ENCODE measurements around the gene C3orf70.
"Not testable (repeated sequence)": the region's sequence is repeated elsewhere in the genome, so short reads cannot be mapped to it uniquely, and the experiment has no call there.

C3orf70 gene

DNA sequence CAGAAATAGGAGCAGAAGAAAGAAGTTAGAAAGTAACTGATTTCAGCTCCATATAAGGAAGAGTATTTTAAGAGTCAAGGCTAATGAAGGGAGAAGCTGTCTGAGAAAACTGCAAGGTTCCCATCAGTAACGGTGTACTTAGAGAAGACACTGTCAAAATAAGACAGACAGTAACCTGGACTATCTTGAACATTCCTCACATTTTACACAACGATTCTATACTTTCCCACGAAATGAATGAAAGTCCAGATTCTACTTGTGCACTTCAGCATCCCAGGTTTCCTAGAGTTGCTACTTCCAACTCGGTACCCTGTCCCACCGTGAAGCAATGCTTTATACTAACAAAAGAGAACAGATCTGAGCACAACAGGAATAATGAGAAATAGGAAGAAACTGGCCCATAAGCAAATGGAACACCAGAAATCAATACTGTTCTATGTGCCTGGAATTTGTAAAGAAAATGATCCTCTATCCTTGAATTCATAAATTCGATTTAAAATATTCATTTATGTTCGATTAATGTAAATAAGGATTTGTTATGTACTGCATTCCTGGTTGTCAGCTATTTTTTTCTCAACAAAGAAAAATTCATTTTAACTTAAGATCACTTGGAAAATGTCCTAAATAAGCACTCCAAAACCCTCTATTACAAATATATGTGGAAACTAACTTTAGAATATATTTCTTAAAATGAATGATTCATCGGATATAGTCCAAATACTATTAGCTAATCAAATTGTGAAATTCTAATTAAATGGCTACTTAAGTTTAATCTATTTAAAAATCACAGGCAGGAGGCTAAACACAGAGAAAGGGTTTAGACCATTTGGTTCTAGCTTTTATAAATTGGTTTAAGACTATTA lies 1.5 kb downstream of the C3orf70 start:
- DNase-seq: no peak

DNA sequence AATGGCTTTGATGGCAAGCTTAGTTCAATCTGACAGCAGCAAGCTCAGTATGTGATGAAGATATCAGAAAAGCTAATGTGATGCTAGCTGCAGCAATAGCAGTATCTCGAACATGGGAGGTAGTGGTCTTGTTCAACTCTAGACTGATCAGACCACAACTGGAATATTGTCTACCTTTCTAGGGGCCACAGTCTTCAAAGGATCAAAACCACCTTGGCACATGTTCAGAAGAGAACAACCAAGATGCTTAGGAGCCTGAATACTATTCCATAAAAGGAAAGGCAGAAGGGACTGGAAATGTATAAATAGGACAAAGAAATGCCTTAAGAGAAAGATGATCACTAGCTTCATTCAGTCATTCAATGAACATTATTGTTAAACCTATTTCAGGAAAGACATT lies 2.3 kb downstream of the C3orf70 start:
- no peak for DNase-seq

DNA sequence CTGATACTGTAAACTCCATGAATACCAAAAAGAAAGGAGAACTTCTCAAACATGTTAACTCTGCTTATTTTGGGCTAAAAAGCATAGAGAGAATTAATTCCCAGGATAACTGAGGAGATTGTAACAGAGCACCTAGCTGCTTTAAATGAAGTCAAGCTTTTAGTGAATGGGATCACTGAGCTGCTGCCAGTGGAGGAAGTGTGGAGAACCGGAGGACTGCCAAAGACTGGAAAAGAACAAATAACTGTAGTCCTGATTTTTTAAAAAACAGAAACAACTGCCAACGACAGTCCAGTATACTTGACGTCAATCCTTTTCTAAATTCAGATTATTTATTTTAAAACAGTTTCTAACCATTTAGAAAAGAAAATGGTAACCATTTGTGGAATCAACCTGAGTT lies 3.3 kb downstream of the C3orf70 start:
- DNase-seq: peak in 1 of 2 donors; percentile 61

DNA sequence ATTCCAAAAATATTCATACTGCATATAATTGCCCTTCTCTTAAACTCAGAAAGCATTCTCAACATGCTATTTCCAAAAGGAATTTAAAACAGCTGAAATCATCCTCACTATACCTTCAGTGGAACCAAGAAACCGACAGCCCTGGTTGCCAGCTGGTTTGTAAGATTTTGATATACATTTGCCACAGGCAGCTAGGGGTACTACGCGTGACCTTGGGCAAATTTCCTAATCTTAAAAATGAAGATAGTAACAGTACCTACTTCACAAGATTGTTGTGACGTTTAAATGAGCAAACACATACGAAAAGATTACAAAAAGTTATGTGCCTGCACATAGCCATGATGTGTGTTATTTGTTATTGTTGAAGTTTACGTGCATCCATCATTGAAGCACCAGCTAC lies 7.3 kb downstream of the C3orf70 start:
- no peak for DNase-seq

DNA sequence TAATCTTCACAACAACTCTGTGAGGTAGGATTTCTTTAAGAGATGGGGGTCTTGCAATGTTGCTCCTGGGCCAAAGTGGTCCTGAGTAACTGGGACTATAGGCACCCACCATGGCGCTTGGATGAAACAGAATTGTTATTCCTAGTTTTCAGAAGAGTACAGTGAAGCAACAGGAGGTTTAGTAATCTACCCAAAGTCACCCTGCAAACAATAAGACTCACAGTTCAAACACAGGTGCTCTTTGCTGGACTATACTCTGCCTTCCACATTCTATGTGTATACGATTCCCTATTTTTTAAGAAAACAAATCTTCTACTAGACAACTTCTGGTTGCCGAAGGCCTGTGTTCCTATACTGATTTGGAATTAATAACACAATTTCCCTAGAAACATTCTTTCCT lies 8.1 kb downstream of the C3orf70 start:
- DNase-seq: no peak

DNA sequence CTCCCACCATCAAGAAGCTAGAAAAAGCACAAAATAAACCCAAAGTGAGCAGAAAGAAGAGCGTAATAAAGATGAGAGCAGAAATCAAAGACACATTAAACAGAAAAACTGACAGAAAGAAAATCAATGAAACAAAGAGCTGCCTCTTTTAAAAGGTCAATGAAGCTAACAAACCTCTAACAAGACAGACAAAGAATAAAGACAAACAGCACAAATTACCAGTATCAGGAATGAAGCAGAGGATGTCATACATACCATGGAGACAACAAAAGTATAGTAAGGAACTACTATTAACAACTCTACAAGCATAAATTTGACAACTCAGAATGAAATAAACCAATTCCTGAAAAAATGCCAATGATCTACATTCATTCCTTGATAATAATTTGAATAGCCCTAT lies 15.0 kb downstream of the C3orf70 start:
- DNase-seq: no peak

DNA sequence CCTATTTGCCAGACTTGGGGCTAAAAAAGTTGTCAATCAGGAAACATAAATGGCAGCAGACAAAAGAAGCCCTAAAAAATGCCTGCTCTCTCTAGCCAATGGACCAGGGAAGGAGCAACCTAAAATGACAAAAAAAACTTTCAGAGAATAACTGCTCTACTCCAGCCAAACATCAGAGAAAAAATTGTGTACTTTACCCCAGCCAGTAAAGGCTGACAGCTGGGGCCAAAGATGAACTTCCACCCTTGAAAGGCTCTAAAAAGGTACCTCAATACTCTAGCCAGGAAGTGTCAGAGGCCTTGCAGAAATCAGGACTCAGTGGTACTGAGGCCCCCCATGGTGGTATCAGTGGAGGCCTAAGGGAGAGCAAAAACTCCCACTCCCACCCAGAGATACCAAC lies 18.4 kb downstream of the C3orf70 start:
- no peak for DNase-seq

DNA sequence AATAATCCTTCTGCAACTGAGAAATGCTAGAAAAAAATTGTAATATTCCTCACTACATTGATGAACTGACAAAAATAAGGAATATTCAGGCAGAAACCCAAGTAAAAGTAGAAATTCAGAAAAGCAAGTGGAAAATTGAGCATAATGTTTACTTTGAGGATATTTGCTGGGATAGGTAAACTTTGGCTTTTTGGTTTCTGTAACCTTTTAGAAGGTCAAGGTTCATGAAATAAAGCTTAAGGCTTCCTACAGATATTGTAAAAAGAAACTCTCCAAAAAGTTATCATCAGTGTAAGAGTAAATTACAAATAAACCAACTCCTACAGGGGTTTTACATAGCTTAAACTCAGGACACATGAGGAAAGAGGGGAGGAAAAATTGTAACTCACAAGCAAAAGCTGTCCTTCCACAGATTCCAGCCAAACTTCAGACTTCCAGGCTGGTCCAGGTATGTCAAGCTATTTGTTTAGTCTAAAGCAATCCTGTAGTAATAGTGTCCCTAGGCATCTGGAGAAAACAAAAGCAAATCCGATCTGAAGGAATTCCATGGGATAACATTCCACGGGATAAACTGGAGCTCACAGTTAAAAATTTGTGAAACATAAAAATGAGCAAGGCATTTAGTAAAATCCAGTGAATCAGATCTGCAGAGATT lies 21.1 kb downstream of the C3orf70 start:
- DNase-seq: no peak

DNA sequence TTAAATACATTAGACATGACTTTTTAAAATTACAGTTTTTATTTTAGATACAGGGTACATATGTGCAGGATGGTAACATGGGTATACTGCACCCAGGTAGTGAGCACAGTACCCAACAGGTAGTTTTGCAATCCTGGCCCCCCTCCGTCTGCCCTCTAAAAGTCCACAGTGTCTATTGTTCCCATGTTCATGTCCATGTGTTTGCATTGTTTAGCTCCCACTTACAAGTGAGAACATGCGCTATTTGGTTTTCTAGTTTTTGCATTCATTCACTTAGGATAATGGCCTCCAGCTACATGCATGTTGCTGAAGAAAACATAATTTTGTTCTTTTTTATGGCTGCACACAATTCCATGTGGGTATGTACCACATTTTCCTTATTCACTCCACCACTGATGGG lies 23.8 kb downstream of the C3orf70 start:
- DNase-seq: no peak

DNA sequence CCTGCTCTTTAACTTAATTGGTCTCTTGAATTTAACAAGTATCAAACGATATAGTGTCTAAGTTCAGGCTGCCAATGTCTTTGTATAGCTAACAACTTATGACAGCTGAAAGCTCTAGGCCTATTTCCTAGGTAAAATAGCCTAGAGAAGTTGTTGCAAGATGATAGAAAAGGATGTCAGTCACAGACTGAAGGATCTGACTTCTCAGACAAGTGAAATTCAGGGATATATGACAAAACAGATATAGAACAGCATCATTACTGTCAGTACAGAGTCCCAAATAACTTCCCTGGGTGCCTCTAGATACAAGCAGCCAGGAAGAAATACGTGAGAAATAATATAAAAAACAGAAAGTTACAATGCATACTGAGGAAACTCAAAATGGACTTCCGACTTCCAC lies 26.7 kb downstream of the C3orf70 start:
- no peak for DNase-seq

DNA sequence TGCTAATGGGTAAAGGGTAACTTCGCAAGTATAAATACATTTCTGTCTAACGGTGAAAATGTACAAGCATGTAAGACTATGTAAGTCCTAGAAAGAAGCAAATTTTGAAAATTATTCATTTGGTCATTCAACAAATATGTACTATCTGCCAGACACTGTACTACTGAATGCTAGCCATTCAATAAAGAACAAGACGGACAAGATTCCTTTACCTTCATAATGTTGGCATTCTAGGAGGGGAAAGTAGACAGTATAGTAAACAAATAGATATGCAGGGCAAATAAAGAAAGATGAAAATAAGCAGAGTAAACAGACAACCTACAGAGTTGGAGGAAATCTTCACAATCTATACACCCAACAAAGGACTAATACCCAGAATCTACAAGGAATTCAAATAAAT lies 32.7 kb downstream of the C3orf70 start:
- no peak for DNase-seq

DNA sequence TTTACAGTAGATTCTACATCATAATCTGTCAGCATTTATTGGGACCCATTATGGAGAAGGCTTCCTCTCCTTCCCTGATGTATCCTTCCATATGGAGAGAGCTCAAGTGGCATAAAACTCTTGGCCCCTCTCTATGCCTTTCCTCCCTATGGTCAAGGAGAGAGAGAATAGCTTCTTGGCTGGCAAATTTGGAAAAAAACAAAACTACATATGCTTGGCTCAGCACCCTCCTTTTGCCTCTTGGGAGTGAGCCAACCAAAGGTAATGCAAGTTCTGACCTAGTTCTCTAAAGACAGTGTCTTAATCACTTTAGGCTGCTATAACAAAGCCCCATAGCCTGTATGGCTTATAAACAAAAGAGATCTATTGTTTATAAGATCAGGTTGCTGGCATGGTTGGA lies 37.5 kb downstream of the C3orf70 start:
- no peak for DNase-seq

DNA sequence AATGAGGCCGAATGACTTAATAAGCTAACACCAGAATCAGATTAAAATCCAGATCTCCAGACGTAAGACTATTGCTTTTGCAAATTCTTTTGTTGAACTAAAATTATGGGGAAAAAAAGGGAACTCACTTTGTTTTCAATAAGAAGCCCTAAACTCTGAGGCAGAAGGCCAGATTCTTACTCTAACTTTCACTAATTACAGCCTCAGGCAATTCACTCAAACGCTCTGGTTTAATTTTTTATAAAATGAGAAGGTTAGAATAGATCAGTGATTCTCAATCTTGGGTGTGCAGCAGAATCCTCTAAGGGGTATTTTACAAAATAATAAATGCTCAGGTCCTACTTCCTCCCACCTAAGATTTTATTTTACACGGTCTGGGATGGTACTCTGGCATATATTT lies 38.1 kb downstream of the C3orf70 start:
- DNase-seq: no peak

DNA sequence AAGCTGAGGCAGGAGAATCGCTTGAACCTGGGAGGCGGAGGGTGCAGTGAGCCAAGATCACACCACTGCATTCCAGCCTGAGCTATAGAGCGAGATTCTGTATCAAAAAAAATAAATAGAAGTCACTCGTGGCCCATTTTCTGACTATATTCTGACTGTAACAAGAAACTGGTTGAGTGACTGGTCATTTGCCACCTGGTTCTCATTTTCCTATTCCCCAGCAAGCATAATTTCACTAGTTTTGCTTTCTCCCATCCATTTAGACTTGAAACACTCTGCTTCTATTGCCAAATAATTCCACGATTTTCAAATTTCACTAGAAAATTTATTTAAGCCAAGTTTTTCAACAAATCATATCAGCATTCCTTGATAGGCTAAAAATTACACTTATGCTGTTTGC lies 40.7 kb downstream of the C3orf70 start:
- no peak for DNase-seq

DNA sequence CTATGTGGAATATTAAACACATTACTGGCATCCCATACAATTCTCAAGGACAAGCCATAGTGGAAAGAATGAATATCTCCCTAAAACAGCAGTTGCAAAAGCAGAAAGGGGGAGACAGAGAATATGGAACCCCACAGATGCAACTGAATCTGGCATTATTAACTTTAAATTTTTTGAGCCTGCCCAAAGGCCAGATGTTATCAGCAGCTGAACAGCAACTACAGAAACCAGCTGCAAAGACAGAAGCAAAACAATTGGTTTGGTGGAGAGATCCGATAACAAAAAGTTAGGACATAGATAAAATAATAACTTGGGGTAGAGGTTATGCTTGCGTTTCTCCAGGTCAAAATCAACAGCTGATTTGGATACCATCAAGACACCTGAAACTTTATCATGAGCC lies 43.8 kb downstream of the C3orf70 start:
- DNase-seq: not testable (repeated sequence)

DNA sequence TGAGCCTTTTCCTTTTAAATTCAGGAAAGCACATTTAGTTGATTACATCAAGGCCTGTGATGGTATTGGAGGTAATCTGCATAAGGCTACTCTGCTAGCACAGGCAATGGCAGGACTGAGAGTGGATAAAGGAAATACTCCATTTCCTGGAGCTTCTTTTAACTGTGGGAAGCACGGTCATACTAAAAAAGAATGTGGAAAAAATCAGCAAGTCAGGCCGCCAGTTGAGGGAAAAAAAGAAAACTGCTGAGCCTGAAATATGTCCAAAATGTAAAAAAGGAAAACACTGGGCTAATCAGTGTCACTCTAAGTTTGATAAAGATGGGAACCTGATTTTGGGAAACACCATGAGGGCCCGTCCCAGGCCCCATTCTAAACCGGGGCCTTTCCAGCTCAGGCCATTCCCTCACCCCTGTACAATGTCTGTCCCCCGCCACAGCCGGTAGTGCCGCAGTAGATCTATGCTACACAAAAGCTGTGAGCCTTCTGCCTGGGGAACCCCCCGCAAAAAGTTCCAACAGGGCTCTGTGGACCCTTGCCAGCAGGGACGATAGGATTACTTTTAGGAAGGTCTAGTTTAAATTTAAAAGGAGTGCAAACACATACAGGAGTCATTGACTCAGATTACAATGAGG lies 46.5 kb downstream of the C3orf70 start:
- DNase-seq: not testable (repeated sequence)

DNA sequence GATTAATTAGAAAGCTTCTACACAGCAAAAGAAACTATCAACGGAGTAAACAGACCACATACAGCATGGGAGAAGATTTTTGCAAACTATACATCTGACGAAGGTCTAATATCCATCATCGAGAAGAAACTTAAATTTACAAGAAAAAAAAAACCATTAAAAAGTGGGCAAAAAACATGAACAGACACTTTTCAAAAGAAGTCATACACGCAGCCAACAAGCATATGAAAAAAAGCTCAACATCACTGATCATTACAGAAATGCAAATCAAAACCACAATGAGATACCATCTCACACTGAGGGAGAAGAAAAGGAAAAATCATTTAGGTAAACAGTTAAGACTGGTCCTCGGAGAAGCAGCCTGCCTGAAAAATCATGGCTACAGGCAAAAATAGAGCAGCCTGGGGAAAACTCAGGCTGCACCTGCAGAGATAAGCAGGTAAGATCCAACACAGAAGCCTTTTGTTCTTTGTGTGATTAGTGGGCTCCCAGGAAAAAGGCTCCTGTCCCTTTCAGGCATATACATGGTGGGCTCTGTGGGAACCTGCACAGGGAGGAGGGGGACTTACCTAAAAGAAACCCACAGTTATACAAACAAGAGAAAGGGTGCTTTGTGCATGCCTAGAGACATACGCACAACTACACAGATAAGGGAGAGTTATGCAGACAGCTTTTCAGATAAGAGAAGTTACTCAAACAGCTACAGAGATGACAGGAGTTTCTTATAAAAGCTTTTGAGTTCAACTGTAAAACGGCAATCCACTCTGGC lies 49.3 kb downstream of the C3orf70 start:
- no peak for DNase-seq

DNA sequence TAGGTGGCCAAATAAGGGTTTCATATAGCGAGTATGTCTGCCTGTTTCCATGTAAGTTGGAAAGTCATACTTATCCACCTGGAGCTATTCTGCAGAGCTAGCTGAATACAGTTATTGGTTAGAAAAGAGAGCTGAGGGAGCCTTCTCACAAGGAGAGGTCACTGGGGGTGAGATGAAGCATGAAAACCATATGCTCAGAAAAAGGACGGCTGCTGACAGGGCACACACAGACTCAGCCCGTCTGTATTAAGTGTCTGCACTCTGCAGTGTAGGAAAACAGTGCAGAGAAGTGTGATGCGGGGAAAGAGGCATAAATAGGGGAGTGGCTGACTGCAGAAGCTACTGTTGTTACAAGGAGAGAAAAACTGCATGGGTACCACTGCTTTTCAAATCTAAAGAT lies 58.2 kb downstream of the C3orf70 start:
- no peak for DNase-seq

DNA sequence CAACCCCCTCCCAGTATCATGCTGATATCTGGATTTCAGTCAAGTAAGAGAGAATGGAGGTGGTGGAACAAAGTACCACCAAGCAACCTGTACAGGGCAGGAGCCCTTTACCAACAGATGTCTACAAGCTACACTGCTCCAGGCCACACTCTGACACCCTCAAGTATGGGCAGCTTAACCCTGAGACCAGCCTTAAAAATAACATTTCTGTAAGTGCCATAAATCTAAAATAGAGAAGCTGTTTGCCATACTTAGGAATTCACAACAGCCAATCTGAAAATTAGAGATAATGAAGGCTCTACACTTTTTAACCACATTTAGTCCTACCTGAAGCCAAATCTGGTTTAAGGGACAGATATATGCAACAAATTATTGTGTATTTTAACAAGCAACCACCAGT lies 59.7 kb downstream of the C3orf70 start:
- no peak for DNase-seq

DNA sequence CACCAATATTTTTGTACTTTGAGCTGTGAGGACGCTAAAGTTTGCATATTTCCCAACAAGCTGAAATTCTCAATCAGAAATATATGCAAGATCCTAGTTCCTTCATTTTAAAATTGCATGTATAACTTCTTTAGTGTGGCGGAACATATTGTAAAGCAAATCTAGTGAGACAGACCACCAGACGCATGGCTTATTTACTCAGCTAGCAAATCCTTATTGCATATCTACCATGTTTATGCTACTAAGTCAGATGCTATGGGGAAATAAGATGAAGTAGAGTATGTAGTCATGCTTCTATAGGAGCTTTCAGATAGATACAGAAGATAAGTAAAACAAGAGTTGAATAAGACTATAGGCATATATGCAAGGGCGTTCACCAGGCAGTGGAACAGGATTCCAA lies 62.0 kb downstream of the C3orf70 start:
- DNase-seq: no peak

DNA sequence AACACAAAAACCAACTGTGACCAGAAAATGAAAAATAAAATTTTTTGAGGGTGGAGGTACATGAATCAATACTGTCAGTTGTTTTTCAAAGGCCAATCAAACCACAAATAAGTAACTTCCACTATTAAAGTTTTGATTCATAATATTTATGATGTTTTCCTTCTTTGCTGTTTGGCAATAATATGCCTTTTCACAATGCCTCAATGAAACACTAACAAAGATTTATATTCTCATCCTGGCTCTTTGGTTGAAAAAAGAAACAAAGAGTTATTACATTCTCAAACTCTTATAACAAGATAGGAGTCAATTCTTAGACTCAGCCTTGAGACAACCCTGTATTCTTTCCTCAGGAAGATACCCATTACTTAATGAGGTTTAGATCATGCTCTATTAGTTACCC lies 63.1 kb downstream of the C3orf70 start:
- DNase-seq: no peak

DNA sequence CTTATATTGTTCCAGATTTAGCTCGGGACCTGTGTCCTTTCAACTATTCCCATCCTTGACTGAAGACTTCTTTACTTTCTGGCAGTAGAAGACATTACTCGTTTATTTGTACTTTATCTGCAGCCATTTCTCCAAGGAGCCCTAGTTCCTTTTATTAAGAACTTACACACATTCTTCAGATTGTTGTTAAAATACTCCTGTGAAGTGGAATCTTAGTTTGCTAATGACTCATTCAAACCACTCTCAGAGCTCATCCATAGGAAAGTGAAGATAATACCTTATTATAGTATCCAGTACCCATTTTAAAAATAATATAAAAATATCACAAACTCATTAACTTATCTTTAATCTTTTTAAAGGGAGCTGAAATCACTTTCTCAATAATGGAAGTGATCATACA lies 63.5 kb downstream of the C3orf70 start:
- no peak for DNase-seq

DNA sequence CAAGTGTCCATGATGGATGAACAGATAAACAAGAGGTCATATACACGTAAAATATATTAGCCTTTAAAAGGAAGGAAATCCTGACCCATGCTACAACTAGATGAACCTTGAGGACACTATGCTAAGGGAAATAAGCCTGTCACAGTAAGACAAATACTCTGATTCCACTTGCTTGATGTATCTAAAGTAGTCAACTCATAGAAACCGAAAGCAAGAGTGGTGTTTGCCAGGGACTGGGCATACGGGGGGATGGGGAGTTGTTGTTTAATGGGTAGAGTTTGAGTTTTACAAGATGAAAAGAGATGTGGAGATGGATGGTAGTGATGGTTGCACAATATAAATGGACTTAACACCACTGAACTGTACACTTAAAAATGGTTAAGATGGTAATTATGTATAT lies 65.4 kb downstream of the C3orf70 start:
- DNase-seq: no peak
